GM23338 (cell line): ENCODE measurements around the gene ADAMTS14. TPM values are rescaled to one million over a fixed set of nuclear protein-coding genes. Genes with fewer than 3 reads are reported as not detected.
"Not testable (repeated sequence)": the region's sequence is repeated elsewhere in the genome, so short reads cannot be mapped to it uniquely, and the experiment has no call there.

ENCODE experiments used
- ATAC-seq: fragments of 200-7000 bp; cut with Tn5 transposase; 3 replicates; pipeline ENCODE4 v1.9.1; 2020
- DNase-seq: peaks from one replicate; pipeline ENCODE4 v3.0.0-alpha.2; 2015; ENCODE audit warnings: low spot score
- H2AFZ ChIP-seq: fragments of 200-600 bp; sonication (generic); 2 replicates; pipeline ENCODE4 v1.8.0; 2016; ENCODE audit warnings: antibody characterized with exemption, mild to moderate bottlenecking, moderate library complexity
- H3F3A ChIP-seq: fragments of 200-600 bp; sonication (generic); replicated peaks from 2 replicates; pipeline ENCODE4 v1.8.0; 2017; ENCODE audit warnings: antibody characterized with exemption, mixed run types, low read depth
- H3K27ac ChIP-seq: fragments of 200-600 bp; sonication (generic); 2 replicates; pipeline ENCODE4 v1.6.1; 2016; ENCODE audit warnings: low read depth
- H3K27me3 ChIP-seq: fragments of 200-600 bp; sonication (generic); 2 replicates; pipeline ENCODE4 v1.8.0; 2016; ENCODE audit warnings: mild to moderate bottlenecking, mixed run types, moderate library complexity; ENCODE audit not compliant: insufficient read depth
- H3K36me3 ChIP-seq: fragments of 200-600 bp; sonication (generic); 2 replicates; pipeline ENCODE4 v1.8.0; 2016; ENCODE audit warnings: mild to moderate bottlenecking; ENCODE audit not compliant: insufficient read depth
- H3K4me1 ChIP-seq: fragments of 200-600 bp; sonication (generic); 2 replicates; pipeline ENCODE4 v1.8.0; 2016; ENCODE audit warnings: mild to moderate bottlenecking, moderate library complexity; ENCODE audit not compliant: insufficient read depth
- H3K4me2 ChIP-seq: fragments of 200-600 bp; sonication (generic); 2 replicates; pipeline ENCODE4 v1.7.1; 2017; ENCODE audit warnings: mixed run types
- H3K4me3 ChIP-seq: fragments of 200-600 bp; sonication (generic); 2 replicates; pipeline ENCODE4 v1.6.1; 2016; ENCODE audit warnings: mixed run types
- H3K79me2 ChIP-seq: fragments of 200-600 bp; sonication (generic); replicated peaks from 2 replicates; pipeline ENCODE4 v1.8.0; 2017; ENCODE audit warnings: mild to moderate bottlenecking; ENCODE audit not compliant: insufficient read depth
- H3K9me2 ChIP-seq: fragments of 200-600 bp; sonication (generic); 2 replicates; pipeline ENCODE4 v1.8.0; 2017; ENCODE audit not compliant: insufficient read depth
- H4K20me1 ChIP-seq: fragments of 200-600 bp; sonication (generic); replicated peaks from 2 replicates; pipeline ENCODE4 v1.8.0; 2017; ENCODE audit warnings: mild to moderate bottlenecking; ENCODE audit not compliant: insufficient read depth
- H3K27ac Mint-ChIP-seq: 2 replicates; pipeline ENCODE4 v1.8.0; 2020; ENCODE audit warnings: inconsistent platforms, mild to moderate bottlenecking, moderate library complexity, mixed read lengths
- H3K27me3 Mint-ChIP-seq: 3 replicates; pipeline ENCODE4 v1.8.0; 2022; ENCODE audit warnings: low read depth, mild to moderate bottlenecking, moderate library complexity, mixed read lengths, inconsistent platforms; ENCODE audit not compliant: insufficient read depth, poor library complexity
- H3K36me3 Mint-ChIP-seq: 3 replicates; pipeline ENCODE4 v1.8.0; 2021; ENCODE audit warnings: low read depth, mild to moderate bottlenecking, inconsistent platforms, moderate library complexity, mixed read lengths
- H3K4me1 Mint-ChIP-seq: 3 replicates; pipeline ENCODE4 v1.8.0; 2020; ENCODE audit warnings: mild to moderate bottlenecking, inconsistent platforms, mixed read lengths
- H3K4me3 Mint-ChIP-seq: 3 replicates; pipeline ENCODE4 v1.8.0; 2021; ENCODE audit warnings: moderate library complexity, mild to moderate bottlenecking, inconsistent platforms, mixed read lengths
- H3K9me3 Mint-ChIP-seq: 3 replicates; pipeline ENCODE4 v1.8.0; 2020; ENCODE audit warnings: moderate library complexity, mild to moderate bottlenecking, inconsistent platforms, mixed read lengths
- POLR2AphosphoS5 ChIP-seq: IDR thresholded peaks from 2 replicates; pipeline ENCODE4 v1.6.1; 2016; ENCODE audit warnings: antibody characterized with exemption, low read depth
- STAT1 ChIP-seq: IDR thresholded peaks from one replicate; pipeline ENCODE4 v1.6.1; 2016; ENCODE audit warnings: antibody characterized with exemption; ENCODE audit not compliant: unreplicated experiment
- polyA plus RNA-seq: library from polyadenylated mRNA; unstranded; fragments of >200 nt; fragmentation: Nextera tagmentation; extraction: Ambion mirVana; gene quantifications from 2 replicates; pipeline ENCODE4 v1.2.1, GENCODE V29; 2016
- total RNA-seq: library from RNA; depleted of rRNA; stranded (reverse); fragments of >200 nt; shearing (Covaris generic); gene quantifications from 2 replicates; pipeline ENCODE4 v1.2.3, GENCODE V29; 2014

Gene ADAMTS14
- total and polyA plus RNA-seq, 2 experiments from 2014 or later: 1.9 to 2.1 TPM

DNA sequence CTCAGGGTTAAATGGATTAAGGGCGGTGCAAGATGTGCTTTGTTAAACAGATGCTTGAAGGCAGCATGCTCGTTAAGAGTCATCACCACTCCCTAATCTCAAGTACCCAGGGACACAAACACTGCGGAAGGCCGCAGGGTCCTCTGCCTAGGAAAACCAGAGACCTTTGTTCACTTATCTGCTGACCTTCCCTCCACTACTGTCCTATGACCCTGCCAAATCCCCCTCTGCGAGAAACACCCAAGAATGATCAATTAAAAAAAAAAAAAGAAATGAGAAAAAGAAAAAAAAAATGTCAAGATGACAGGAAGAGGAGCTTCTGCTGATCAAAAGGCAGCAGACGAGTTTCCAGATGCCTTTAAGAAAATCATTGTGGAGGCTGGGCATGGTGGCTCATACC, 40.6 kb upstream of the ADAMTS14 start:
- H3K9me2 ChIP-seq, H3K36me3 ChIP-seq, ATAC-seq, H3K4me2 ChIP-seq, H3K27ac Mint-ChIP-seq, H3K4me1 ChIP-seq, H3K27ac ChIP-seq, H3K4me3 ChIP-seq, H4K20me1 ChIP-seq, H3K4me1 Mint-ChIP-seq, DNase-seq, H3F3A ChIP-seq, H3K79me2 ChIP-seq, H2AFZ ChIP-seq, H3K27me3 ChIP-seq, H3K4me3 Mint-ChIP-seq: not testable (repeated sequence)
- Mint-ChIP-seq H3K36me3 (peaks cover 17% of the 10 kb centered on the region), H3K9me3 (peaks cover 31% of the 10 kb centered on the region), H3K27me3 (peaks cover 13% of the 10 kb centered on the region)

DNA sequence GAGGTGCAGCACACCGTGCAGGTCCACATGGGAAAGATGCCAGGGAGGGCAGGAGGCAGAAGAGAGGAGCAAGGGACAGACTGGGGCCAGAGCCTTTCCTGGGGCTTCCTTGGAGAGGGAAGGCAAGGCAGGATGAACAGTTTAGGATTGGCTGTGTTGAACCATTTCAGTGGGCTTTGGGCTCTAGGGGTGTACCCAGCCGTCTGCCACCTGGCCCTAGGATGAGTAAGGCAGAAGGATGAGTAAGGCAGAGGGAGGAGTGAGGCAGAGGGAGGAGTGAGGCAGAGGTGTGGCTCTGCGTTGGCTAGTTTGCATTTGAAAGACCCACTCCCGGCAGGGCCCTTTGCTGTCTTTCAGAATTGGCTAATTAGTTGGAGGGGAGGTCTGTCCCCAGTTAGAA, 38.3 kb upstream of the ADAMTS14 start:
- Mint-ChIP-seq H3K9me3 (peaks cover 22% of the 10 kb centered on the region), H3K27me3 (peaks cover 13% of the 10 kb centered on the region), H3K27ac (no peak overlapping the region), H3K36me3 (peaks cover 7% of the 10 kb centered on the region), H3K4me3 (no peak overlapping the region), H3K4me1 (peaks cover 8% of the 10 kb centered on the region)
- ATAC-seq (peak; percentile 100), DNase-seq (peak; percentile 76)
- H3K27ac ChIP-seq: no peak overlapping the region
- peaks cover 3% of the 10 kb centered on the region; the same call in 1 of the 2 replicates for H3K4me1 ChIP-seq
- no peak overlapping the region for H2AFZ ChIP-seq
- H3F3A ChIP-seq: no peaks in the 10 kb centered on the region
- H3K4me2 ChIP-seq: no peak overlapping the region
- H3K79me2 ChIP-seq: no peaks in the 10 kb centered on the region
- no peaks in the 10 kb centered on the region for H3K27me3 ChIP-seq
- H3K9me2 ChIP-seq: no peaks in the 10 kb centered on the region; the same call in 1 of the 2 replicates
- no peaks in the 10 kb centered on the region for H4K20me1 ChIP-seq
- peak; percentile 53; the same call in 1 of the 2 replicates for TF ChIP-seq POLR2AphosphoS5
- no peak for TF ChIP-seq STAT1
- no peaks in the 10 kb centered on the region for H3K36me3 ChIP-seq
- H3K4me3 ChIP-seq: no peak overlapping the region

DNA sequence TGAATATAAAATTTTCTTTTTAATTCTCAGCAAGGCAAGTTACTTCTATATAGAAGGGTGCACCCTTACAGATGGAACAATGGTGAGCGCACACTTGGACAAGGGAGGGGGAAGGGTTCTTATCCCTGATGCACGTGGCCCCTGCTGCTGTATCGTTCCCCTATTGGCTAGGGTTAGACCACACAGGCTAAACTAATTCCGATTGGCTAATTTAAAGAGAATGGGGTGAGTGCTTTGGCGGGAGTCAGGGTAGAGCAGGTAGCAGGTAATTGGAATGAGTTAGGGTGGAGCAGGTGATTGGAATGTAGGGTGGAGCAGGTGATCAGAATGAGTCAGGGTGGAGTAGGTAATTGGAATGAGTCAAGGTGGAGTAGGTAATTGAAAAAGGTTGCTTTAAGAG, 37.8 kb upstream of the ADAMTS14 start:
- not testable (repeated sequence) for H3K9me2 ChIP-seq, H3F3A ChIP-seq, H3K4me2 ChIP-seq, H3K79me2 ChIP-seq, H3K36me3 ChIP-seq, H3K27me3 ChIP-seq, H3K4me3 ChIP-seq, H3K27ac Mint-ChIP-seq, H3K4me3 Mint-ChIP-seq, H4K20me1 ChIP-seq, H3K27ac ChIP-seq, H2AFZ ChIP-seq, H3K36me3 Mint-ChIP-seq, H3K4me1 Mint-ChIP-seq, H3K4me1 ChIP-seq
- DNase-seq: peak; percentile 48
- Mint-ChIP-seq H3K27me3 (peaks cover 13% of the 10 kb centered on the region), H3K9me3 (peaks cover 20% of the 10 kb centered on the region)
- ATAC-seq: peak; percentile 31

DNA sequence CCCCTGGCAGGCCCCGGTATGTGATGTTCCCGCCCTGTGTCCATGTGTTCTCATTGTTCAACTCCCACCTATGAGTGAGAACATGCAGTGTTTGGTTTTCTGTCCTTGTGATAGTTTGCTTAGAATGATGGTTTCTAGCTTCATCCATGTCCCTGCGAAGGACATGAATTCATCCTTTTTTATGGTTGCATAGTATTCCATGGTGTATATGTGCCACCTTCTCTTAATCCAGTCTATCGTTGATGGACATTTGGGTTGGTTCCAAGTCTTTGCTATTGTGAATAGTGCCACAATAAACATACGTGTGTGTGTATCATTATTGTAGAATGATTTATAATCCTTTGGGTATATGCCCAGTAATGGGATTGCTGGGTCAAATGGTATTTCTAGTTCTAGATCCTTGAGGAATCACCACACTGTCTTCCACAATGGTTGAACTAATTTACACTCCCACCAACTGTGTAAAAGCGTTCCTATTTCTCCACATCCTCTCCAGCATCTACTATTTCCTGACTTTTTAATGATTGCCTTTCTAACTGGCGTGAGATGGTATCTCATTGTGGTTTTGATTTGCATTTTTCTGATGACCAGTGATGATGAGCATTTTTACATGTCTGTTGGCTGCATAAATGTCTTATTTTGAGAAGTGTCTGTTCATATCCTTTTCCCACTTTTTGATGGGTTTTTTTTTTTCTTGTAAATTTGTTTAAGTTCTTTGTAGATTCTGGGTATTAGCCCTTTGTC, 32.5 kb upstream of the ADAMTS14 start:
- not testable (repeated sequence) for H3K27ac Mint-ChIP-seq

DNA sequence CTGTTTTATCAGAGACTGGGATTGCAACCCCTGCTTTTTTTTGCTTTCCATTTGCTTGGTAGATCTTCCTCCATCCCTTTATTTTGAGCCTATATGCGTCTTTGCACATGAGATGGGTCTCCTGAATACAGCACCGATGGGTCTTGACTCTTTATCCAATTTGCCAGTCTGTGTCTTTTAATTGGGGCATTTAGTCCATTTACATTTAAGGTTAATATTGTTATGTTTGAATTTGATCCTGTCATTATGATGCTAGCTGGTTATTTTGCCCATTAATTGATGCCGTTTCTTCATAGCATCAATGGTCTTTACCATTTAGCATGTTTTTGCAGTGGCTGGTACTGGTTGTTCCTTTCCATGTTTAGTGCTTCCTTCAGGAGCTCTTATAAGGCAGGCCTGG, 29.0 kb upstream of the ADAMTS14 start:
- not testable (repeated sequence) for ATAC-seq, H3K27me3 ChIP-seq, H3K4me3 ChIP-seq, H2AFZ ChIP-seq, H3K4me1 Mint-ChIP-seq, H3K4me2 ChIP-seq, H3K36me3 Mint-ChIP-seq, H3K9me2 ChIP-seq, H3K27ac Mint-ChIP-seq, H3K79me2 ChIP-seq, H3K4me1 ChIP-seq, H3K4me3 Mint-ChIP-seq, H3K27me3 Mint-ChIP-seq, H4K20me1 ChIP-seq, DNase-seq, H3K27ac ChIP-seq, H3F3A ChIP-seq, H3K36me3 ChIP-seq
- peaks cover 15% of the 10 kb centered on the region for H3K9me3 Mint-ChIP-seq

More for the DNA sequence above, 32.5 kb upstream of the ADAMTS14 start:
- H4K20me1 ChIP-seq, H3K4me1 Mint-ChIP-seq, H3K4me2 ChIP-seq, H2AFZ ChIP-seq, H3K79me2 ChIP-seq, H3K4me3 Mint-ChIP-seq, H3K36me3 ChIP-seq, H3F3A ChIP-seq, H3K27ac ChIP-seq, H3K27me3 ChIP-seq, H3K4me1 ChIP-seq, ATAC-seq, H3K4me3 ChIP-seq, H3K9me2 ChIP-seq, H3K9me3 Mint-ChIP-seq, H3K27me3 Mint-ChIP-seq, H3K36me3 Mint-ChIP-seq, DNase-seq: not testable (repeated sequence)

DNA sequence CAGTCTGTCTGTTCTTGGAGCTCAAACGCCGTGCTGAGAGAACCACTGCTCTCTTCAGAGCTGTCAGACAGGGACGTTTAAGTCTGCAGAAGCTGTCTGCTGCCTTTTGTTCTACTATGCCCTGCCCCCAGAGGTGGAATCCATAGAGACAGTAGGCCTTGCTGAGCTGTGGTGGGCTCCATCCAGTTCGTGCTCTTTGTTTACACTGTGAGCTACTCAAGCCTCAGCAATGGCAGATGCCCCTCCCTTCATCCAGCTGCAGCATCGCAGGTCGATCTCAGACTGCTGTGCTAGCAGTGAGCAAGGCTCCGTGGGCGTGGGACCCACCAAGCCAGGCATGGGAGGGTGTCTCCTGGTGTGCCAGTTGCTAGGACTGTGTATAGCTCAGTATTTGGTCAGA, 27.3 kb upstream of the ADAMTS14 start:
- not testable (repeated sequence) for H3K79me2 ChIP-seq, H3F3A ChIP-seq, H3K27ac Mint-ChIP-seq, H3K27ac ChIP-seq, H3K4me1 ChIP-seq, H4K20me1 ChIP-seq, H3K27me3 ChIP-seq, ATAC-seq, H3K4me3 Mint-ChIP-seq, H3K4me3 ChIP-seq, DNase-seq, H3K36me3 ChIP-seq, H3K27me3 Mint-ChIP-seq, H3K4me2 ChIP-seq, H2AFZ ChIP-seq, H3K4me1 Mint-ChIP-seq, H3K9me2 ChIP-seq
- H3K36me3 Mint-ChIP-seq: peaks cover 18% of the 10 kb centered on the region
- peaks cover 32% of the 10 kb centered on the region for H3K9me3 Mint-ChIP-seq
